ENCODE data around the gene AOPEP. TPM values are rescaled to one million over a fixed set of nuclear protein-coding genes. Genes with fewer than 3 reads are reported as not detected.
A peak's percentile ranks its signal among the peaks of the same experiment; 100 is the strongest.

Gene AOPEP
- total RNA-seq, 6 donors from 2014 or later: 55.4 to 410 (median 111) TPM

DNA sequence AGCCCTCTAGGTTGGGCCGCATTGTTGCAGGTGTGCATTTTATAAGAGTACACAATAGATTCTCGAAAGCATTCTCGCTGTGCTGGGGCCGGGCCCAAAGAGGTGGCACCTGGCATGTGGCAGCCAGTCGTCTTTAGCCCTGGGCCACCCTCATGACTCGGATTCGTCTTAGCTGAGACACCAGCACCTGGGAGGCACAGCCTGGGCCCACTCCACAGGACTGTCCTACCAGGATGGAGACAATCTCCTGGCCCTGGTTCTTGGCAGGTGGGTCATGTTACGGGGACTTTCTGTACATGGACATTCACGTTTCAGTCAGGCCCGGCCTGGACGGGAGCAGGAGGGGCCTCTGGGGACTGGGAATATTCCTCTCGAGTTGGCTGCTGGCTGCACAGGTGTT lies 378.5 kb downstream of the AOPEP start:
- TF ChIP-seq EP300 (IDR thresholded peaks at IDR 0.05) (no peak), POLR2A (IDR thresholded peaks at IDR 0.05) (no peak), POLR2AphosphoS5 (IDR thresholded peaks at IDR 0.05) (no peak)
- TF ChIP-seq, protein P1, sequence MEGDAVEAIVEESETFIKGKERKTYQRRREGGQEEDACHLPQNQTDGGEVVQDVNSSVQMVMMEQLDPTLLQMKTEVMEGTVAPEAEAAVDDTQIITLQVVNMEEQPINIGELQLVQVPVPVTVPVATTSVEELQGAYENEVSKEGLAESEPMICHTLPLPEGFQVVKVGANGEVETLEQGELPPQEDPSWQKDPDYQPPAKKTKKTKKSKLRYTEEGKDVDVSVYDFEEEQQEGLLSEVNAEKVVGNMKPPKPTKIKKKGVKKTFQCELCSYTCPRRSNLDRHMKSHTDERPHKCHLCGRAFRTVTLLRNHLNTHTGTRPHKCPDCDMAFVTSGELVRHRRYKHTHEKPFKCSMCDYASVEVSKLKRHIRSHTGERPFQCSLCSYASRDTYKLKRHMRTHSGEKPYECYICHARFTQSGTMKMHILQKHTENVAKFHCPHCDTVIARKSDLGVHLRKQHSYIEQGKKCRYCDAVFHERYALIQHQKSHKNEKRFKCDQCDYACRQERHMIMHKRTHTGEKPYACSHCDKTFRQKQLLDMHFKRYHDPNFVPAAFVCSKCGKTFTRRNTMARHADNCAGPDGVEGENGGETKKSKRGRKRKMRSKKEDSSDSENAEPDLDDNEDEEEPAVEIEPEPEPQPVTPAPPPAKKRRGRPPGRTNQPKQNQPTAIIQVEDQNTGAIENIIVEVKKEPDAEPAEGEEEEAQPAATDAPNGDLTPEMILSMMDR (IDR thresholded peaks at IDR 0.05): no peak
- Histone ChIP-seq H3K4me3 (no peak overlapping the region), H3K4me1 (peaks cover 0 to 3% (median 1%) of the 10 kb centered on the region in 4 donors), H3K27ac (peak overlapping the region in 2 of 4 donors; percentile 5 to 13), H3K9me3 (no peaks in the 10 kb centered on the region), H3K27me3 (no peaks in the 10 kb centered on the region), H3K36me3 (peaks cover 0 to 49% (median 17%) of the 10 kb centered on the region in 4 donors)
- no peak for DNase-seq
- 87 to 92% methylated on average over 5 to 12 of the region's 12 CpGs for WGBS, 2 donors
- no peak for ATAC-seq (ENCODE audit: low FRiP score in 2 of 2)

DNA sequence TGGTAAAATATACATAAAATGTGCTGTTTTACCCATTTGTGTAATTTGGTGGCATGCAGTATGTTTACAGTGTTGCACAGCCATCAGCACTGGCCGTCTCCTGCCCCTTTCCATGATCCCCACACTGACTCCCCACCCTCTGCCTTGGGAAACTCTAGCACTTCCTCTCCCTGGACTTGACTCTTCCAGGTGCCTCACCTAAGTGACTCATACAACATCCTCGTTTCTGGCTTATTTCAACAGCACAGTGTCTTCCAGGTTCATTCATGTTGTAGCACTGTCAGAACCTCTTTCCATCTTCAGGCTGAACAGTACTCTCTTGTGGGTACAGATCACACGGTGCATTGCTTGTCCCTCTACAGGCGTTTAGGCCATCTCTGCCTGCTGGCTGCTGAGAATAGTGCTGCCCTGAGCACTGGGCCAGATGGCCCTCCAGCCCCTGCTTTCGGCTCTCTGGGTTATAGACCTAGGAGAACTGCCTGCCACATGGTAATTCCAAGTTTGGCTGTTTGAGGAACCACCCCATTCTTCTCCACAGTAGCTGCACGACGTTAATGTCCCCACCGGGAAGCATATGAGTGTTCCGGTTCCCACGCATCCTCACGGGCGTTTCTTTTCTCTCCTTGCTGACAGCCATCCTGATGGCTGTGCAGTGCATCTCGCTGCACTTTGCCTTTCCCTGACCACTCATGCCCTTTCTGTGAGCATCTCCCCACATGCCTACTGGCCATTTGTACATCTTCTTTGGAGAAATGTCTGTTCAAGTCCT lies 379.2 kb downstream of the AOPEP start:
- Histone ChIP-seq H3K9me3 (no peaks in the 10 kb centered on the region), H3K36me3 (peaks cover 0 to 51% (median 17%) of the 10 kb centered on the region in 4 donors), H3K4me1 (no peaks in the 10 kb centered on the region), H3K4me3 (no peak overlapping the region), H3K27ac (peak overlapping the region in 1 of 4 donors; percentile 13), H3K27me3 (no peaks in the 10 kb centered on the region)
- DNase-seq (no peak), ATAC-seq (ENCODE audit: low FRiP score in 2 of 2) (no peak)
- TF ChIP-seq, protein P1 (IDR thresholded peaks at IDR 0.05): no peak
- TF ChIP-seq POLR2A (IDR thresholded peaks at IDR 0.05) (no peak), EP300 (IDR thresholded peaks at IDR 0.05) (no peak), POLR2AphosphoS5 (IDR thresholded peaks at IDR 0.05) (no peak)
- WGBS, 2 donors: 88 to 92% methylated on average over 13 of the region's 13 CpGs

DNA sequence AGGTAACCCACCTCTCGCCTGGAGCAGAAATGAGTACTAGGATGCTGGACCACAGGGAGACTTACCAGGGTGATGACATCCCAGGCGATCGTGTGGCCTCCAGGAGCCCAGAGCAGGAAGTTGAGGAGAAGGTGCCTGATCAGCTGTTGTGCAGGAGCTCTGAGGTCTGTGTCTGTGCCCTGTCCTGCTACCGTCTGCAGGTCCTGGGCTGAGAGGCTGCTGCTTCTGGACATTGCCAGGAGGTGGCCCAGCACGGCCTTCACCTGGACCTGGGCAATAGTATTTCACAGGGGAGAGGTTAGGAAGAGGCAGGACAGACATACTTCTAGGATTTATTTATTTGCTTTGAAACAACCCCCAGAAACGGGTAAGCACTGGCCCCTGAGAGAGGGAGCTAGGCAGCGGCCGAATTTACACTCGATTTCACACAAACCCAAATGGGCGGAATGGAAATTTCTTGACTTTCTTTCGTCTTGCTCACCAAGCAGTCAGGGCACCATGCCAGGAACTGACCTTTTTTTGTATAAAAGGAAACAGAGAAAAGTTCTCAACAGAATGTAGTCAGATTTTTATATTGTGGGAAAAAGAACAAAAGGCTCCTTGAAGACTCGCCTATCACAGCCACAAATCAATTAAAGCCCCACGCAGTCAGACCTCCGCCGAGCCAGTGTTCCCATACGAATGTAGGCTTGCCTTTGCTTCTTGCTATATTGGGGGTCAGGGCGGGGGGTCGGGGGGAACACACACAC lies 380.7 kb downstream of the AOPEP start:
- no peak overlapping the region for H3K4me3 ChIP-seq
- TF ChIP-seq EP300 (IDR thresholded peaks at IDR 0.05): no peak
- TF ChIP-seq, protein P1 (IDR thresholded peaks at IDR 0.05): no peak
- TF ChIP-seq POLR2A (IDR thresholded peaks at IDR 0.05): no peak
- no peak for TF ChIP-seq POLR2AphosphoS5 (IDR thresholded peaks at IDR 0.05)
- 83 to 89% methylated on average over 18 of the region's 18 CpGs for WGBS, 2 donors
- H3K27ac ChIP-seq: peak overlapping the region in 1 of 4 donors; percentile 18
- H3K27me3 ChIP-seq: no peaks in the 10 kb centered on the region
- DNase-seq (no peak), ATAC-seq (ENCODE audit: low FRiP score in 2 of 2) (no peak)
- peaks cover 0 to 58% (median 25%) of the 10 kb centered on the region in 4 donors for H3K36me3 ChIP-seq
- H3K4me1 ChIP-seq: no peaks in the 10 kb centered on the region
- no peaks in the 10 kb centered on the region for H3K9me3 ChIP-seq

DNA sequence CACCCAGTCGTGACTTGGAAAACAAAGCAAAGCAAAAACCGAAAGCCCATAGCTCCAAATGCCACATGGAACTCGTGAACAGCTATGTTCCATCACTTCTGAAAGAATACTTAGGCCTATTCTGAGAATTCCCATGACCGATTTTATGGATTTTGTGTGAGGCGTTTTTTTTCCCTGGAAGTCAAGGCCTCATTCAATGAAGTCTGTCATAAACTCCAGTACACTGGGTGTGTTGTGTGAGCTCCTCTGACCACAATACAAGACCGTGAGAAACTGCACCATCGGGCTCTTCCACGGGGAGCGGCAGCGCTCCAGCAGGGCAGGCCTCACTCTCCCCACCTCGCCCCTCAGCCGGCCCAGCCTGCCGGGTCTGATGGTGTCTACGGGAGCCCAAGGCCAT lies 381.5 kb downstream of the AOPEP start:
- no peaks in the 10 kb centered on the region for H3K9me3 ChIP-seq
- 86 to 88% methylated on average over 14 of the region's 14 CpGs for WGBS, 2 donors
- no peak for DNase-seq
- H3K4me3 ChIP-seq: no peak overlapping the region
- no peaks in the 10 kb centered on the region for H3K4me1 ChIP-seq
- no peak for ATAC-seq (ENCODE audit: low FRiP score in 2 of 2)
- H3K27me3 ChIP-seq: no peaks in the 10 kb centered on the region
- H3K27ac ChIP-seq: peak overlapping the region in 1 of 4 donors; percentile 3
- TF ChIP-seq POLR2AphosphoS5 (IDR thresholded peaks at IDR 0.05) (no peak), EP300 (IDR thresholded peaks at IDR 0.05) (no peak), POLR2A (IDR thresholded peaks at IDR 0.05) (no peak)
- TF ChIP-seq, protein P1 (IDR thresholded peaks at IDR 0.05): no peak
- H3K36me3 ChIP-seq: peaks cover 0 to 60% (median 26%) of the 10 kb centered on the region in 4 donors

All from upper lobe of left lung (tissue), 6 donors.